ENCODE data around the gene CEP57L1. TPM values are rescaled to one million over a fixed set of nuclear protein-coding genes. Genes with fewer than 3 reads are reported as not detected.

CEP57L1 gene
- total RNA-seq, 1 experiment from 2014 or later: 20.7 TPM

- TF ChIP-seq FOSL1 (IDR thresholded peaks at IDR 0.05; ENCODE audit: low read depth) (no peak), CTCF (IDR thresholded peaks at IDR 0.05 in 2 of 3, conservative IDR thresholded peaks at IDR 0.05 in 1 of 3; ENCODE audit: borderline replicate concordance in 1 of 3, insufficient read depth in 1 of 3, low read depth in 2 of 3, low read length in 2 of 3) (no peak), SIN3A (IDR thresholded peaks at IDR 0.05; ENCODE audit: low read depth) (no peak)
Observed at GRCh38 chr6:109056661-109057060, 38.6 kb upstream of the CEP57L1 start (continued).

- Histone ChIP-seq H2AFZ (ENCODE audit: low read depth, low read length, poor library complexity, severe bottlenecking) (no peak overlapping the region), H3K9me3 (ENCODE audit: control insufficient read depth in 1 of 2, insufficient read depth in 1 of 2, low read depth in 1 of 2, low read length in 2 of 2) (no peaks in the 10 kb centered on the region), H3K4me1 (ENCODE audit: control insufficient read depth in 1 of 2, insufficient read depth in 2 of 2, low read length in 2 of 2) (no peaks in the 10 kb centered on the region), H3K9me2 (ENCODE audit: insufficient read depth) (no peaks in the 10 kb centered on the region), H3K36me3 (ENCODE audit: control insufficient read depth in 1 of 2, insufficient read depth in 2 of 2, low read length in 2 of 2) (no peaks in the 10 kb centered on the region), H3K27ac (ENCODE audit: low read depth, low read length) (no peak overlapping the region), H4K20me1 (ENCODE audit: insufficient read depth) (no peaks in the 10 kb centered on the region), H3K79me2 (ENCODE audit: insufficient read depth, low read length) (no peaks in the 10 kb centered on the region), H3K9ac (ENCODE audit: low read length) (no peak overlapping the region), H3K4me3 (replicated peaks in 1 of 2; ENCODE audit: low read depth in 1 of 2, low read length in 2 of 2) (no peak overlapping the region), H3K27me3 (ENCODE audit: insufficient read depth, low read length) (no peaks in the 10 kb centered on the region), H3K4me2 (ENCODE audit: low read length) (no peak overlapping the region)
- RAD21 ChIA-PET (ENCODE audit: low non-redundant PET in 1 of 2, low total read pairs in 2 of 2, uncharacterized antibody in 2 of 2, unreplicated experiment in 2 of 2): no interaction called here
- POLR2A ChIA-PET: no interaction called here
- DNase-seq (ENCODE audit: low read depth, low spot score) (no peak), ATAC-seq (no peak)
- TF ChIP-seq JUND (IDR thresholded peaks at IDR 0.05) (no peak), CBX3 (IDR thresholded peaks at IDR 0.05; ENCODE audit: low read depth) (no peak), REST (IDR thresholded peaks at IDR 0.05; ENCODE audit: low read depth) (no peak)
- BruUV-seq (replicated peaks): no TSS peak
- intact Hi-C loops (cut with micrococcal nuclease): no loop called here
- CTCF ChIA-PET: no interaction called here
Observed at GRCh38 chr6:109058620-109059019, 36.7 kb upstream of the CEP57L1 start.

All from HCT116 (cell line).